IMR-90 (cell line): Measurements from ENCODE around the gene LTBP2. TPM values are rescaled to one million over a fixed set of nuclear protein-coding genes. Genes with fewer than 3 reads are reported as not detected.

ENCODE experiments used
- ATAC-seq: fragments of 200-7000 bp; cut with Tn5 transposase; 2 replicates; pipeline ENCODE4 v1.9.1; 2020; ENCODE audit warnings: low read depth, mild to moderate bottlenecking, moderate library complexity
- BruUV-seq: library from RNA; stranded (reverse); fragments of 400-500 nt; replicated peaks from 2 replicates; lab custom pipeline; 2021; lab: Mats Ljungman, UMichigan
- CTCF ChIA-PET: fragments of 300-600 bp; formaldehyde crosslinking; extraction: SDS; loops from one replicate; lab custom pipeline; 2021; ENCODE audit warnings: antibody characterized with exemption; lab: Yijun Ruan, JAX
- POLR2A ChIA-PET: fragments of 300-600 bp; sonication (Branson Sonifier 250); formaldehyde crosslinking; loops from one replicate; lab custom pipeline; 2022; ENCODE audit warnings: antibody characterized with exemption; ENCODE audit not compliant: unreplicated experiment; lab: Charles Lee
- DNase-seq: peaks from one replicate; pipeline ENCODE4 v3.0.0; 2013
- H2AFZ ChIP-seq: replicated peaks from 2 replicates; pipeline ENCODE3; 2013; ENCODE audit warnings: low read length, mild to moderate bottlenecking; ENCODE audit not compliant: poor library complexity
- H2AK5ac ChIP-seq: 2 replicates; pipeline ENCODE4 v1.6.1; 2013; ENCODE audit warnings: low read depth, low read length, inconsistent platforms
- H2AK9ac ChIP-seq: replicated peaks from 2 replicates; pipeline ENCODE3; 2013; ENCODE audit warnings: mild to moderate bottlenecking, low read depth, low read length, moderate library complexity; ENCODE audit not compliant: poor library complexity
- H2BK120ac ChIP-seq: 2 replicates; pipeline ENCODE4 v1.6.1; 2013; ENCODE audit warnings: low read depth, low read length, inconsistent platforms
- H2BK15ac ChIP-seq: 3 replicates; pipeline ENCODE4 v1.6.1; 2013; ENCODE audit warnings: low read depth, low read length, inconsistent platforms
- H2BK20ac ChIP-seq: 2 replicates; pipeline ENCODE4 v1.6.1; 2013; ENCODE audit warnings: low read depth, mild to moderate bottlenecking, inconsistent platforms, low read length, moderate library complexity
- H2BK5ac ChIP-seq: 2 replicates; pipeline ENCODE4 v1.6.1; 2013; ENCODE audit warnings: mild to moderate bottlenecking, low read depth, low read length, inconsistent platforms; ENCODE audit not compliant: poor library complexity, severe bottlenecking
- H3K14ac ChIP-seq: replicated peaks from 2 replicates; pipeline ENCODE4 v1.6.1; 2013; ENCODE audit warnings: low read depth, low read length, inconsistent platforms
- H3K18ac ChIP-seq: 2 replicates; pipeline ENCODE4 v1.6.1; 2013; ENCODE audit warnings: low read depth, low read length, control low read depth
- H3K23ac ChIP-seq: 2 replicates; pipeline ENCODE4 v1.6.1; 2013; ENCODE audit warnings: low read depth, low read length, inconsistent platforms
- H3K27ac ChIP-seq: 2 replicates; pipeline ENCODE4 v1.5.1; 2013; ENCODE audit warnings: mild to moderate bottlenecking, control low read depth, low read length; ENCODE audit not compliant: insufficient read depth
- H3K27me3 ChIP-seq: 2 replicates; pipeline ENCODE4 v1.6.1; 2013; ENCODE audit warnings: low read length; ENCODE audit not compliant: control insufficient read depth, insufficient read depth
- H3K36me3 ChIP-seq: 2 replicates; pipeline ENCODE4 v1.6.1; 2013; ENCODE audit warnings: low read length, mixed read lengths; ENCODE audit not compliant: control insufficient read depth, insufficient read depth
- H3K4ac ChIP-seq: 2 replicates; pipeline ENCODE4 v1.6.1; 2013; ENCODE audit warnings: low read depth, low read length, inconsistent platforms
- H3K4me1 ChIP-seq: 2 replicates; pipeline ENCODE4 v1.6.1; 2013; ENCODE audit warnings: low read length, mixed read lengths; ENCODE audit not compliant: control insufficient read depth, insufficient read depth
- H3K4me2 ChIP-seq: 2 replicates; pipeline ENCODE4 v1.6.1; 2013; ENCODE audit warnings: low read depth, mild to moderate bottlenecking, control low read depth, low read length, moderate library complexity
- H3K4me3 ChIP-seq: 2 replicates; pipeline ENCODE4 v1.5.1; 2013; ENCODE audit warnings: low read depth, mild to moderate bottlenecking, control low read depth, low read length, moderate library complexity; ENCODE audit not compliant: insufficient read depth
- H3K56ac ChIP-seq: 2 replicates; pipeline ENCODE4 v1.6.1; 2013; ENCODE audit warnings: low read length, inconsistent platforms; ENCODE audit not compliant: insufficient read depth; ENCODE audit errors: extremely low read depth
- H3K79me1 ChIP-seq, 2 experiments: 2 replicates each; pipeline ENCODE4 v1.6.1; 2013; ENCODE audit warnings: low read length in 2 of 2, inconsistent platforms in 1 of 2, low read depth in 1 of 2
- H3K9ac ChIP-seq: 2 replicates; pipeline ENCODE4 v1.6.1; 2013; ENCODE audit warnings: low read depth, low read length, control low read depth
- H3K9me1 ChIP-seq: 2 replicates; pipeline ENCODE4 v1.6.1; 2013; ENCODE audit warnings: low read length, inconsistent platforms; ENCODE audit not compliant: insufficient read depth
- H3K9me3 ChIP-seq: 2 replicates; pipeline ENCODE4 v1.6.1; 2013; ENCODE audit warnings: low read length; ENCODE audit not compliant: control insufficient read depth, insufficient read depth
- H4K20me1 ChIP-seq: 2 replicates; pipeline ENCODE4 v1.6.1; 2013; ENCODE audit warnings: low read length, inconsistent platforms; ENCODE audit not compliant: insufficient read depth
- H4K5ac ChIP-seq: 2 replicates; pipeline ENCODE4 v1.6.1; 2013; ENCODE audit warnings: mild to moderate bottlenecking, low read depth, low read length, control low read depth
- H4K8ac ChIP-seq, 2 experiments: 2 replicates each; pipeline ENCODE4 v1.6.1; 2013; ENCODE audit warnings: low read depth in 2 of 2, low read length in 2 of 2, control low read depth in 1 of 2, inconsistent platforms in 1 of 2
- H4K91ac ChIP-seq: 2 replicates; pipeline ENCODE4 v1.6.1; 2013; ENCODE audit warnings: low read depth, low read length, inconsistent platforms; ENCODE audit not compliant: insufficient read depth
- BHLHE40 ChIP-seq: fragments of 150-350 bp; IDR thresholded peaks from 2 replicates; pipeline ENCODE4 v1.6.1; 2016; ENCODE audit warnings: mild to moderate bottlenecking, low read depth, low read length
- CHD1 ChIP-seq: IDR thresholded peaks from 2 replicates; pipeline ENCODE4 v1.6.1; 2012; ENCODE audit warnings: low read depth, low read length, improper control_type of control experiment
- MAFK ChIP-seq: IDR thresholded peaks from 2 replicates; pipeline ENCODE4 v1.6.1; 2012; ENCODE audit warnings: low read depth, low read length, improper control_type of control experiment
- MXI1 ChIP-seq: IDR thresholded peaks from 2 replicates; pipeline ENCODE4 v1.6.1; 2012; ENCODE audit warnings: low read depth, mild to moderate bottlenecking, low read length, moderate library complexity, borderline replicate concordance
- NFE2L2 ChIP-seq: fragments of 150-350 bp; IDR thresholded peaks from 2 replicates; pipeline ENCODE4 v1.6.1; 2016; ENCODE audit warnings: low read depth, mild to moderate bottlenecking, low read length
- SMC3 ChIP-seq: fragments of 150-350 bp; IDR thresholded peaks from 2 replicates; pipeline ENCODE4 v1.6.1; 2016; ENCODE audit warnings: low read depth, mild to moderate bottlenecking, antibody characterized with exemption, low read length, moderate library complexity
- WGBS, 2 experiments: methylation state at CpG; one replicate each; pipeline versions ENCODE4 v1.1.5 to v1.1.7; 2013; ENCODE audit warnings: missing lambda C conversion rate in 2 of 2; ENCODE audit not compliant: insufficient read length in 1 of 2; ENCODE audit errors: extremely low coverage in 2 of 2; 5-methylcytosine and 5-hydroxymethylcytosine counted together
- dilution Hi-C: fragments of 300-500 bp; cut with HindIII; formaldehyde crosslinking; loops from one replicate; pipeline ENCODE4 v1.14.3; 2018; ENCODE audit warnings: low sequenced_read_pairs; ENCODE audit not compliant: unreplicated experiment
- in situ Hi-C: fragments of 300-500 bp; cut with MboI; formaldehyde crosslinking; loops from 3 replicates; pipeline ENCODE4 v1.14.3; 2019; ENCODE audit warnings: low sequenced_read_pairs, inconsistent platforms, mixed read lengths
- intact Hi-C: fragments of 100-400 bp; cut with micrococcal nuclease; formaldehyde crosslinking; loops from 2 replicates; pipeline ENCODE4 v1.10.0; 2022
- polyA plus RNA-seq, 3 experiments: library from polyadenylated mRNA; depleted of rRNA; stranded (reverse); fragments of >200 nt; gene quantifications; 2 replicates each; pipeline ENCODE4 v1.2.3, GENCODE V29; 2012; ENCODE audit warnings: low replicate concordance in 1 of 3
- total RNA-seq: library from RNA; depleted of rRNA; stranded (reverse); fragments of >200 nt; gene quantifications from 2 replicates; pipeline ENCODE4 v1.2.3, GENCODE V29; 2012
- TF ChIP-seq, protein P1 (sequence below): fragments of 150-350 bp; IDR thresholded peaks from 2 replicates; pipeline ENCODE4 v1.6.1; 2016; ENCODE audit warnings: low read depth, mild to moderate bottlenecking, low read length, moderate library complexity, borderline replicate concordance
- TF ChIP-seq, protein P2 (sequence below): conservative IDR thresholded peaks from 2 replicates; pipeline ENCODE4 v1.5.1; 2012; ENCODE audit warnings: mild to moderate bottlenecking, low read depth, low read length, improper control_type of control experiment

The LTBP2 gene
- total and polyA plus RNA-seq, 2 of the 4 experiments (the other 2 are of a cell fraction), result 23.8 to 79.3 TPM

DNA sequence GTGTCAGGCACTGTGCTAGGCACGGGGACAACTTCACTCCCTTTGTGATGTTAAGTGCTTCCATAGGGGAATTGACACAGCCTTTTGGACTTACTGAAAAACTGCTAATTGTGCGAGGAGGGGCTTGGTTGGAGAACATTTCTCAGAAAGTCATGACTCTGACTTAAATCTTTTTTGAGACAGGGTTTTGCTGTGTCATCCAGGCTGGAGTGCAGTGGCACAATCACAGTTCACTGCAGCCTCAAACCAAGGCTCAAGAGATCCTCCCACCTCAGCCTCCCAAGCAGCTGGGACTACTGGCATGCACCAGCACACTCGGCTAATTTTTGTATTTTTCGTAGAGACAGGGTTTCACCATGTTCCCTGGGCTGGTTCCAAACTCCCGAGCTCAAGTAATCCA, 10.2 kb upstream of the LTBP2 start:
- H3K27ac ChIP-seq, result no peak overlapping the region
- 100% methylated on average over 2 of the region's 5 CpGs; no CpG with 5 or more reads in 1 of the 2 experiments for WGBS, 2 experiments
- no peak overlapping the region for H2BK5ac ChIP-seq
- H2AK5ac ChIP-seq, result peak overlapping the region; percentile 77
- intact Hi-C loops (no loop called here), dilution Hi-C loops (no loop called here), in situ Hi-C loops (no loop called here)
- H3K9me3 ChIP-seq, result no peaks in the 10 kb centered on the region
- peak overlapping the region; percentile 55 for H2AFZ ChIP-seq
- peak overlapping the region in 1 of 2 experiments; percentile 50; a peak in 1 of 4 replicates for H4K8ac ChIP-seq
- ChIA-PET CTCF (no interaction called here), POLR2A (no interaction called here)
- H3K23ac ChIP-seq, result peak overlapping the region; percentile 48; the same call in 1 of the 2 replicates
- peaks cover 33% of the 10 kb centered on the region for H3K4me1 ChIP-seq
- peak overlapping the region; percentile 56 for H2AK9ac ChIP-seq
- ATAC-seq (no peak), DNase-seq (no peak)
- H4K20me1 ChIP-seq, result no peaks in the 10 kb centered on the region
- H3K56ac ChIP-seq, result no peak overlapping the region
- H3K79me1 ChIP-seq, result peaks cover 0 to 21% of the 10 kb centered on the region in 2 experiments; a peak in 2 of 4 replicates
- no peak overlapping the region for H3K4me3 ChIP-seq
- H3K4ac ChIP-seq, result peak overlapping the region; percentile 94
- peak overlapping the region; percentile 65 for H3K14ac ChIP-seq
- BruUV-seq, result no TSS peak
- H3K9me1 ChIP-seq, result peaks cover 48% of the 10 kb centered on the region
- H3K4me2 ChIP-seq, result no peak overlapping the region
- no peak overlapping the region for H3K9ac ChIP-seq
- H2BK20ac ChIP-seq, result peak overlapping the region; percentile 83
- peak overlapping the region; percentile 95; the same call in 1 of the 3 replicates for H2BK15ac ChIP-seq
- no peaks in the 10 kb centered on the region for H3K36me3 ChIP-seq
- H4K5ac ChIP-seq, result no peak overlapping the region
- H4K91ac ChIP-seq, result peak overlapping the region; percentile 61; the same call in 1 of the 2 replicates
- TF ChIP-seq BHLHE40 (no peak), MXI1 (no peak), NFE2L2 (peak; percentile 47; the same call in 1 of the 2 replicates), MAFK (no peak), CHD1 (no peak), SMC3 (no peak)
- TF ChIP-seq, protein P1, sequence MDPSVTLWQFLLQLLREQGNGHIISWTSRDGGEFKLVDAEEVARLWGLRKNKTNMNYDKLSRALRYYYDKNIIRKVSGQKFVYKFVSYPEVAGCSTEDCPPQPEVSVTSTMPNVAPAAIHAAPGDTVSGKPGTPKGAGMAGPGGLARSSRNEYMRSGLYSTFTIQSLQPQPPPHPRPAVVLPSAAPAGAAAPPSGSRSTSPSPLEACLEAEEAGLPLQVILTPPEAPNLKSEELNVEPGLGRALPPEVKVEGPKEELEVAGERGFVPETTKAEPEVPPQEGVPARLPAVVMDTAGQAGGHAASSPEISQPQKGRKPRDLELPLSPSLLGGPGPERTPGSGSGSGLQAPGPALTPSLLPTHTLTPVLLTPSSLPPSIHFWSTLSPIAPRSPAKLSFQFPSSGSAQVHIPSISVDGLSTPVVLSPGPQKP, result no peak
- TF ChIP-seq, protein P2, sequence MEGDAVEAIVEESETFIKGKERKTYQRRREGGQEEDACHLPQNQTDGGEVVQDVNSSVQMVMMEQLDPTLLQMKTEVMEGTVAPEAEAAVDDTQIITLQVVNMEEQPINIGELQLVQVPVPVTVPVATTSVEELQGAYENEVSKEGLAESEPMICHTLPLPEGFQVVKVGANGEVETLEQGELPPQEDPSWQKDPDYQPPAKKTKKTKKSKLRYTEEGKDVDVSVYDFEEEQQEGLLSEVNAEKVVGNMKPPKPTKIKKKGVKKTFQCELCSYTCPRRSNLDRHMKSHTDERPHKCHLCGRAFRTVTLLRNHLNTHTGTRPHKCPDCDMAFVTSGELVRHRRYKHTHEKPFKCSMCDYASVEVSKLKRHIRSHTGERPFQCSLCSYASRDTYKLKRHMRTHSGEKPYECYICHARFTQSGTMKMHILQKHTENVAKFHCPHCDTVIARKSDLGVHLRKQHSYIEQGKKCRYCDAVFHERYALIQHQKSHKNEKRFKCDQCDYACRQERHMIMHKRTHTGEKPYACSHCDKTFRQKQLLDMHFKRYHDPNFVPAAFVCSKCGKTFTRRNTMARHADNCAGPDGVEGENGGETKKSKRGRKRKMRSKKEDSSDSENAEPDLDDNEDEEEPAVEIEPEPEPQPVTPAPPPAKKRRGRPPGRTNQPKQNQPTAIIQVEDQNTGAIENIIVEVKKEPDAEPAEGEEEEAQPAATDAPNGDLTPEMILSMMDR, result no peak
- no peak overlapping the region for H3K18ac ChIP-seq
- H2BK120ac ChIP-seq, result peak overlapping the region; percentile 93
- no peaks in the 10 kb centered on the region for H3K27me3 ChIP-seq
